HG02973 (cell line): ENCODE measurements around the gene TRAFD1.

Source experiments
- ATAC-seq: cut with Tn5 transposase; IDR thresholded peaks from one replicate; pipeline ENCODE4 v1.9.1; 2021; ENCODE audit warnings: moderate library complexity; ENCODE audit not compliant: unreplicated experiment

TRAFD1 gene

DNA sequence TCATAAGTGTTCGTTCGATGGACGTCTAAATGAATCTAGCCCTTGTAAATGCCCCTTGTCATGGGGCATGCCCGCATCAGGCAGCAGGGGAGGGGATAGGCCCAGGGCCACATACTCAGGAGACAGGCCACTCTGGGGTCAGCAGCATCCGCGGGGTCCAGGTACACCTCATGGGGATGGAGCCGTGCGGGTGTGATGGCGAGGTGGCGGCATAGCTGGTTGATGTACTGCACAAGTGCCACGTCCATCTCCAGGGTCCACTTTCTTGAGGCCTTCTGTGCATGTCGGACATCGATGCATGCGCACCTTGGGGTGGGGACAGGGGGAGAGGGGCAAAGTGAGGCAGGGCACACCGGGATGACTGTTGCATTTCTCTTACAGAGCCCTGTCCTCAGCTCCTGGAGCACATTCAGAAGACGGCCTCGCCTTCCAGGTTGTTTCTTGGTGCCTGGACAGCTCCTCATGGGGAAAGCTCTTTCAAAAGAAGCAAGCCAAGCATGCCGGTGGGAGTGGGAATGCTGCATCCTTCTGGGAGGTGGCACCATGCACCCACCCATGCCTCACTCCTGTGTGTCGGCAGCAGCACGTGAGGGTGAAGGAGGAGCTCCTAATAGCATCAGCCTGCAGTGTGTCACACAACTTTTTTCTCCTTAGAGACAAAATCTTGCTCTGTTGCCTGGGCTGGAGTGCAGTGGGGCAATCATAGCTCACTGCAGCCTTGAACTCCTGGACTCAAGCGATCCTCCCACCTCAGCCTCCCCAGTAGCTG, 47.4 kb downstream of the TRAFD1 start:
- ATAC-seq = no peak

DNA sequence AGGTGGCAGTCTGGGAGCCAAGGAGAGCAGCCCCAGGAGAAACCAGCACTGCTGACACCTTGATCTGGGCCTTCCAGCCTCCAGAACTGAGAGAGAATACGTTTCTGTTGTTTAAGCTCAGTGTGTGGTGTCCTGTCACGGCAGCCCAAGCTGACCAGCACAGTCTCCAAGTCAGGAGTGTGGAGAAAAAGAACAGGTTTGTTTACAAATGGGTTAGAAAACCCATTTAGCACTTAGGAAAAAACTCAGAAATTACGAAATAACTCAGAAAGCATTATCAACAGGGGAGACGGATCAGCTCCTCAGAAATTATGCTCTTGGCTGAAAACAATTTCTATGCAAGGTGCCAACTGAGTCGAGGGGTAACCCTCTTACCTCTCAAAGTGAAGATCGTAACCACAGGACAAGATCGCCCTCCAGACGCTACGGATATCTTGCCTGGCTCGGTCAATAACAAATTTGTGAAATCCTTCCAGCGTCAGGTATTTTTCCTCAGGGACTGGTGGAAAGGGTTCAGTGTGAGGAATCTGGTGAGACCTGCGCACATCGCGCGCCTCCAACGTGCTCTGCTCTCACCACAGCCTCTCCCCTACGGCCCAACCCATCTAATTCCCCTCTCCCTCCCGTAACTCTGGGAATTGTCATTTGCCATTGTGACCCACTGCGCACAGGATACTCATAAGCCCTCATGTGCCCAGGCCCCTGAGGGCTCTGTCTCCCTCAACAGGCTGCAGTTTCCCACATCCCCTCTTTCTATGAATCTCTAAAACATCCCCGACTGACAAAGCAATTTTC, 50.2 kb downstream of the TRAFD1 start:
- no peak for ATAC-seq

DNA sequence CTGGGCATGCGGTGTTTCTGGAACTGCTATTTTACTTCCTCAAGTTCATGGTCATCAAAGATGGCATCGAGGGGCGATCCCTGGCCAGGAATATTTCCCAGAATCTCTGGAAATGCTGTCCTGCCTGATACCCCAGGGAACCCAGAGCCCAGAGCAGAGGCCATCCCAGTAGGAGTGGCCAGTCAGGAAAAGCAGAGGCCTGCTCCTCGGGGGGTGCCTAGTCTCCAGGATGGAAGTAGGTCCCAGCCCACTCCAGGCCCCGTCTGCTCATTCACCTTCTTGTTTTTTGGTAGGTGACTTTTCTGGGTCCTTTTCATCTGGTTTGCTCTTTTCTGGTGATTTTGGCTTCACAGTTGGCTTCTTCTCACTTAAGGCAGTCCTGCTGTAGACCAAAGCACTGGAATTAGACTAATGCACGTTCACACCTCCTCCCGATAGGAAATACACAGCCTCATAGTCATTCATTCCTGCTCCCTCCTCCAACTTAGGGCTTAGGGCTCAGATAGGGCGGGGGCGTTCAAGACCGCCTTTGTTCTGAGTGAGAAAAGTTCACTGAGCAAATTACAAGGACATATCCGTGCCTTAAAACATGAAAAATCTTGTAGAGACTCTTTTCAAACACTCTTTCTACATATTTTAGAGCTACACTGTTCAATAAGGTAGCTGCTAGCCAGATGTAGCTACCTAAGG, 51.1 kb downstream of the TRAFD1 start:
- no peak for ATAC-seq

GRCh38 chr12:112178796-112179195, 53.4 kb downstream of the TRAFD1 start:
- ATAC-seq = no peak

DNA sequence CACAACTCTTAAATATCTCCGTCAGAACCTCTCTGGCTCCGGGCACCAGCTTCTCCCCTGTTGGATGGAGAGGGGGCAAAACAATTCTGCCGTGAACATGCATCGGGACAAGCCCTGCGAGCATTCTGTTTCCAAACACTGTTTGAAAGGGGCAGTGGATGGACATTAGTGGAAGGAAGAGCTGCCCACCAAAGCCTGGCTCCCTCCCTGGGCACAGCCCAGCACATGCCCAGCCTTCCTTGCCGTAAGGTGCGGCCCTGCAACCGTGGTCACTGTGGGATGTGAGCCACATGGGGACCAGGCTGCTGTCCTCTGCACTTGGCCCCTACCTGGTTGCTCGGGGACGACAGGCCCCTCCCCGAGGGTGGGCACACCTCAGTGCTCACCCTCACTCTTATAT, 54.0 kb downstream of the TRAFD1 start:
- ATAC-seq = no peak

- no peak for ATAC-seq
Measured at GRCh38 chr12:112179916-112180315, 54.6 kb downstream of the TRAFD1 start.

GRCh38 chr12:112180422-112180821, 55.1 kb downstream of the TRAFD1 start:
- ATAC-seq = no peak

- no peak for ATAC-seq
Measured at GRCh38 chr12:112182499-112182898, 57.1 kb downstream of the TRAFD1 start.

- no peak for ATAC-seq
Measured at GRCh38 chr12:112183141-112184021, 58.0 kb downstream of the TRAFD1 start.

DNA sequence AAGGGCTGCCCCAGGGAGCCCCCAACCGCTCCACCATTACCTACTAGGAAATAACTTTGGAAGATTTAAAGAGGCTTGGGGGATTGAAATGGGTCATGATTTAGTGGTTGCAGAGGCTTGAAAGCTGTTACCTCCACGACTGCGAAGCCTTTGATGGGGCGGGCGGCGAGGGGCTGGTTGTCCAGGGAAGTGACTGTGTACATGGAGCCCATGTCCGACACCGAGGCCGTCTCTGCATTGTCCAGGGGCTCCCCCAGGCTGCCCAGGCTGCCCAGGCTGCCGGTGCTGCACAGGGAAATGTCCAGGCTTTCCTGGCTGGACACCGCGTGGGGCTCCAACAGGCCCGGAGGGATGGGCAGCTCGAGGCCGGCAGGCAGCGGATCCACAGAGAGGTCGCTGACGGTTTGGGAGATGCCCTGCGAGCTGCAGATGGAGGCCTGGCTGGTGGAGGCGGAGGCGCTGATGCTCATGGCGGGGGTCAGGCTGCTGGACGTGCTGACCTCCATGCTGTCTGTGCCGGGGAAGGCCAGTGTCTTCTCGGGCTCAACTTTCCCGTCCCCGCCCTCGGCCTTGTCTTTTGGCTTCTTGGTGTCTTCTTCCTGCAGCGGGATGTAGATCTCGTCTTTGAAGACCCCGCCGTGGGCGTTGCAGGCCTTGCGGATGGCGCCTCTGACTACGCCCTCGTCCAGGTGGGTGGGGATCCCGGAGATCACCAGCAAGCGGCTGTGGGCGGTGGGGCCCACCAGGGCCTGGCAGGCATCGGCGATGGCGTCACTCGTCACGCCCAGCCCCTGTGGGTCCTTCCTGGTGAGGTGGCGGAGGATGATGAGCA, 58.9 kb downstream of the TRAFD1 start:
- ATAC-seq = no peak

- ATAC-seq = no peak
Measured at GRCh38 chr12:112185093-112185923, 59.9 kb downstream of the TRAFD1 start.

DNA sequence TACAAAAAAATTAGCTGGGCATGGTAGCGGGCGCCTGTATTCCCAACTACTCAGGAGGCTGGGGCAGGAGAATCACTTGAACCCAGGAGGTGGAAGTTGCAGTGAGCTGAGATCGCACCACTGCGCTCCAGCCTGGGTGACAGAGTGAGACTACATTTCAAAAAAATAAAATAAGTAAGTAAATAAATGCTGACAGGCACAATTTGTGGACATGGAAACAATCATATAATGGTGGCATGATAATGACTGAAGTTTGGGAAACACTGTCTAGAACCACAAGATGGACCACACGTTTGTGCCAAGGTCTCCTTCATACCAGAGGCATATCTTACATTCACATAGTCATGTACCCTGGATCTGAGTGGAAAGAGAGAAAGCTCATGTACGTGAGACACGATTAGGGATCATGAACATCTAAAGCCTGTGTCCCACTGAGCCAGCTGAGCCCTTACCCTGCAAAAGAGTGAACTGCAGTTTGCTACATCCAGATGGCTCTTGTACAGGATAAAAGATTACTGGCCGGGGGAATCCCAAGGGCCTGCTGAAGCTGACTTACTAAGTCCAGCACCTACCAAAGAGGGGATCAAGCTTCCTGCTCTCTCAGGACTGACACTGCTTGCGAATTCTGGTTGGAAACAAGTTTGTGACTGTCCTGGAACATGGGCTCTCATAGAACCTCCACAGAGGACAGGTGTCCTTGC, 62.9 kb downstream of the TRAFD1 start:
- ATAC-seq = no peak

GRCh38 chr12:112190231-112191025, 65.1 kb downstream of the TRAFD1 start:
- no peak for ATAC-seq

GRCh38 chr12:112191201-112191600, 65.8 kb downstream of the TRAFD1 start:
- ATAC-seq = no peak

DNA sequence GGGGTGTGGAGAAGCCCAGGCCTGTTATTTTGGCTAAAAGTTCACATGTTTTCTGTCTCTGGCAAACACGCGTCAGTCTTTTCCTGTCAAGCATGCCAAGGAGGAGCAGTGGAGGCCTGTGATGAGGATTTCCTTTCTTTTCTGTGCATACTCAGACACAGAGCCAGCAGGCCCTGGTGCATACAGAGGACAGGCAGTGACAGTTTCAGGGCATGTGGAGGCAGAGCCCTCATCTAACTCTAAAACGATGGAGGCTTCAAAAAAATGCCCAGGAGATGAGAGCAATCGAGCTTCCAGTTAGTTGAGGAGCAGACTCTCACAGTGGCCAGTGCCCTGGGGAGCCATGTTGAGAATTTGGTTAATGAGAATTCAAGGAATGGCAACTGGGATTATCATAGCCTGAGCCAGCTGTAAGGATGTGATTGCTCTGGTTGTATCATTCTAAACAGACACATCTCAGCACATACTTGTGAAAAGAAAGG, 66.5 kb downstream of the TRAFD1 start:
- ATAC-seq = no peak

DNA sequence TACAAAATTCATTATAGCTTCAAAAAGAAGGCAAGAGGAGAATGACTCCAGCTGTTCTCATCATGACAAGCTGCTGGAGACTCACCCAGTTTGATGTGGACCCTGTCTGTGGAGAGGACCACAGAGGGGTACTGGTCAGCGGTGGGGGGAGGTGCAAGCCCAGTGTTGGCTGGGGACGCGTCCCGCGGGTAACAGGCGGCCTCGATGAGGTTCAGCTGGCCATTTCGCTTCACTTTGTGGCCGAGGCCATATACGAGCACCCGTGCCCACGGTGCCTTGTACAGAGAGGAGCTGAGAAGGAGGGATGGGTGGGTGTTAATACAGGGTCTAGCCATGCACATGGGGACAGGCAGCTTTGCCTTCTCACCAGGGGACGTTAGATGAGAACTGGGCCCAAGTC, 67.1 kb downstream of the TRAFD1 start:
- no peak for ATAC-seq

DNA sequence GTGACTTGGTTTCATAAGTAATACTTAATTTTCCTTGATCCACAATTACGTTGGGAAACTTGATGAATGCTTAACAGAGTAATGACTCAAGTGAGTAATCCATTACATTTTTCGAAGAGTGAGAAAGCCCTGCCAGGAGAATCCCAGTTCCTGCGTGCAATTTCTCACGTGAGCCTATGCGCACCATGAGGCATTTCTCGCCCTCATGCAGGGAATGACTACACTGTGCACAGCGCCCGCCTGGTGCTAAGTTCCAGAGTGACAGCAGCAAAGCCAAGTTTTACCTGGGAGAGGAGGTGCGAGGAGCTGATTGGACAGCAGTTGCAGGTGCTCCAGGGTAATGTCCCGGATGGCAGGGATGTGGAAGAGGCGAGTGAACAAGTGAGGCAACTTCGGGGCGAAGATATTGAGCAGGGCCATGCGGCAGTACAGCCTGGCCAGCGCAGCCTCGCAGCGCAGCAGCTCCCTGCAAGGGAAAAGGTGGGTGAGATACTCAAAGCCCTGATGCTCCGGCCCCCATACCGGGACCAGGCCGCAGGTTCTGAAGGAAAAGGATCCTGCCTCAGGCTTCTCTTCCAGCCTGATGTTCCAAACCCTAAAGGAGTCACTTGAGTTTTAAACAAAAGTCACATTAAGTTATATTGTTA, 69.4 kb downstream of the TRAFD1 start:
- no peak for ATAC-seq
